HG02973 (cell line): ENCODE measurements around the gene NT5C3B.
"Not testable (repeated sequence)": the region's sequence is repeated elsewhere in the genome, so short reads cannot be mapped to it uniquely, and the experiment has no call there.

ENCODE experiments used
- ATAC-seq: cut with Tn5 transposase; IDR thresholded peaks from one replicate; pipeline ENCODE4 v1.9.1; 2021; ENCODE audit warnings: moderate library complexity; ENCODE audit not compliant: unreplicated experiment

The NT5C3B gene

GRCh38 chr17:41835800-41836549, at the start of gene NT5C3B:
Gene NT5C3B (minus strand): TSS chr17:41836232. CDS start chr17:41836193, 39 bp downstream.
- ATAC-seq, result no peak

DNA sequence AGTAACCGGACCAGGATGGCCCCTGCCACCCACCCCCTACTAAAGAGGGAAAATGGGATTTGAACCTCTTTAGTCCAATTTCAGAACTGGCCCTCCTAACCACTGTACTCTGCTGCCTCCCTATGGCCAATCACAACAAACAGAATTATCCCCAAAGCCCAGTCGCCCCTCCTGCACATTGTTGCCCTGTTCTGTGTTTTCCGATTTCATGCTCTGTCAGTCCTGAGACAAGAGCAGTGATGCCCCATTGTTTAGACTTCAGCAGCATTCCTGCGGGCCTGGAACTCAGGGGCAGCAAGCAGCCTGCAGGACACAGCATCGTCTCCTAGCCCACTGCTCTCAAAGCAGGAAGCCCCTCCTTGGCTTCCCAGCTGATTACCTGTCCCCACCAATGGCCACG, 49.7 kb upstream of the NT5C3B start:
- no peak for ATAC-seq

- no peak for ATAC-seq
Measured at GRCh38 chr17:41882756-41883155, 46.7 kb upstream of the NT5C3B start.

- no peak for ATAC-seq
Measured at GRCh38 chr17:41880130-41880529, 44.1 kb upstream of the NT5C3B start.

DNA sequence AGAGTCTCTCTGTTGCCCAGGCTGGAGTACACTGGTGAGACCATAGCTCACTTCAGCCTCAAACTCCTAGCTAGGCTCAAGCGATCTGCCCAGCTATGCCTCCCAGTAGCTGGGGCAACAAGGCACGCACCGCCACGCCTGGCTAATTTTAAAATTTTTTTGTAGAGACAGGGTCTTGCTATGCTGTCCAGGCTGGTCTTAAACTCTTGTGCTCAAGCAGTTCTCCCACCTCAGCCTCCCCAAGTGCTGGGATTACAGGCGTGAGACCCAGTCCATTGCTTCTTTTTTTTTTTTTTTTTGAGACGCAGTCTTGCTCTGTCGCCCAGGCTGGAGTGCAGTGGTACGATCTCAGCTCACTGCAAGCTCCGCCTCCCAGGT, 38.2 kb upstream of the NT5C3B start:
- not testable (repeated sequence) for ATAC-seq

- no peak for ATAC-seq
Measured at GRCh38 chr17:41873559-41874292, 37.7 kb upstream of the NT5C3B start.

DNA sequence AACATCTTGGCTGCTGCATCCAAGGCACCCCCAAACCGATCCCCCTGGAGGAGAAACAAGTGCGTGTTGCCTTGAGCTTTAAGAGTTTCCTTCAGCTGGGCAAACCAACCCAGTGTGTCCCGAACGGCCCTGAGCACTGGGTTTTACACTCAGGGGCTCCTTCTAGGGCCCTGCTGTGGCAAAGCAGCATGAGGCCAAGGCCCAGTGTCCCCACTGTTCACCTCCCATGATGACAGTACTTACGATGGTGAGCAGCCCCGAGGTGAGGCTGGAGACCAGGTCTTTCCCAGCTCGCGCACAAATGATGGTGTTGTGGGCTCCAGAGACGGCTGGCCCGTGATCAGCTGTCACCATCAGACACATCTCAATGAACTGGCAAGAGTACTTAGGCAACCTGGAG, 35.8 kb upstream of the NT5C3B start:
- no peak for ATAC-seq

GRCh38 chr17:41870627-41871026, 34.6 kb upstream of the NT5C3B start:
- no peak for ATAC-seq

DNA sequence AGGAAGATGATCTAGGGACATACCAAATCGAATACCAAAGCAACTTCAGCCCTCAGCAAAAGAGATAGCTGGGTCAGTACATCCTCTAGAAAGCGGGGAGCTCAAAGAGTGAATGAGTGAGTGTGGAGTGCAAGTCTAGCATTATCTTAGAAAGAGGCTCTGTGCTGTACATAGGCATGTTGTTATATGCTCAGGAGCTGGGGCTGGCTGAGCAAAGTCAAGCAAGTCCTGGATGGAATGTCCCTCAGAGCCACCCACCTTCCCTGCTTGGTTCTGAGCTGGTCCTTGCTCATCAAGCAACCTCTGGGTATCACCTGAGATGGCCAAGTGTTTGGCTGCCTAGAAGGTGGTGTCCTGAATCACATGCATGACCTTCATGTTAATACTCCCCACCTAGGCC, 34.1 kb upstream of the NT5C3B start:
- no peak for ATAC-seq

DNA sequence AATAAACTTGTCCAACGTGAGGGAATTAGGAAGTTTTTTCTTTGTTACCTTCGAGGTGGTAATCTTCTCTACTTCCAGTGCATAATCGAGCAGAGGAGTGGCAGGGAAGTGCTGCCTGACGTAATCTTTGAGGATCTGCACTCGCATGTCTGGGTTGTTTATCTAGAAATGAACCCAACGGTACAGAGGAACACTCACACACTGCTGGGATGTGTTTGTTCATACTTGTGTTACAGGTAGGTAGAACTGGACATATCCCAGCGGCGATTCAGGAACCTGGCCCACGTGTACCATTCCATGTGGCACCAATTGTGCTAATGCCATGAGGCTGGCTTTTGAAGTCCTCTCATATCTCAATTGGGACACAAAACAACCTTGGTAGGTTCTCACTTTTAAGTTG, 33.4 kb upstream of the NT5C3B start:
- ATAC-seq, result no peak

DNA sequence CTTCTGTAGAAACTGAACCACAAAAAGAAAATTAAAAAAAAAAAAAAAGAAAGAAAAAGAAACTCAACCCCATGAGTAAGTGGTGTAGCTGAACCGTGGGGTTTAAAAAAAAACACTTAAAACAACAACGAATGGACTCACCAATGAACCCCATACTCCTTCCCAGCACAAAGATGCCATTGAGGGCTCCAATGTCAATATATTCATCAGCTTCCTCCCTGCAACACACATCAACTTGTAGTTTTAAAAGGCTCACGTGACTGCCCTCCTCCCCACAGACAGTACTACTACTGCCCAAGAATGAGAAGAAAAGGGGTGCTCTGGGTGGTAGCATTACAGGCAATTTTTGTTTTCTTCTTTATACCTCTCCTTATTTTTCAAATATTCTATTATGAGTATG, 32.5 kb upstream of the NT5C3B start:
- ATAC-seq, result no peak

- no peak for ATAC-seq
Measured at GRCh38 chr17:41865596-41865893, 29.5 kb upstream of the NT5C3B start.

DNA sequence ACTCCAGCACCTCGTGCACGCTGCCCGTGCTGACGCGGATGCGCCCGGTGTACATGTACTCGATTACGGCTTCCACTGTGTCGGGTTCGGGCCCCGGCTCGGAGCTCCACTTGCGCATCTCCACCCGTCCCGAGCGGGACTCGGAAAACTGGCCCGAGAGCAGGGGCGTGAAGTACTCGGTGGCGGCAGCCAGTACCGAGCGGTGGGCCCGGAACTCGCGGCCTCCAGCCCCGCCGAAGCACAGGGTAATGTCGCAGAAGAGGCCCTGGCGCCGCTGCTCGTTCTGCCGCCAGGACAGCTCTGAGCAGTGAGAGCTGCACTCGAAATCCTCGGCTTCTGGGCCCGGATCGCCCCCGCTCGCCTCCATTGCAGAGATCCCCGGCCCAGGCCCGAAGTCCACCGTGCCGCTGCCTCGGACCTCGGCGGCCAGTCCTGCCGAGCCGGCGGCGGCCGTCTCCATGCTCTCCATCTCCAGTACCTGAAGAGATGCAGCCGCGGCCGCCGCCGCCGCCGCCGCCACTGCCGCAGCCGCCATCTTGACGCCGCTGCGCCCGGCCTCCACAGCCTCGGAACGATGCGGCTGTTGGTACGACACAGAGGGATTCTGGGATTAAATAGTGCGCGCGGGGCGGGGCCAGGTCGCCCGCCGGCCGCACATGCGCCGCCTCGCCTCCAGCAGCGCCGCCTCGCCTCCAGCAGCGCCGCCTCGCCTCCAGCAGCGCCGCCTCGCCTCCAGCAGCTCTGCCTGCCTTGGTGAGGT, 29.0 kb upstream of the NT5C3B start, which contains the start of gene KLHL11:
KLHL11 (minus strand) TSS at position 588 of the 760 bp plus-strand sequence; CDS start at position 535, 53 bp downstream.
- ATAC-seq, result peak; percentile 77

DNA sequence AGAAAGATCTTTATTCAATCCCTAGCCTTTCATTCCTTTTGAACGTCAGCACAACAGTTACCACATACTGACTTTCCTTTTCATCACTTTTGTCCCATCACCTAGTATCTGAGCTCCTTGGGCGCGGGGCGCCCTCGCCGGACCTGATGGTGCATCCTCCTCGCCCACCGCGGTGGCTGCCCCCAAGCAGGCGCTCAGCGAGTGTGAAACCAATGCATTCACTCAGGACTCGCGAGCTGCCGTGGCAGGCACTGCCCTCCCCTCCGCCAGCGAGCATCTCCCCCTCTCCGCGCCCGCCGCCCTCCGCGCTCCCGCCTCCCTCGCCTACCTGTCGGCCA, 28.4 kb upstream of the NT5C3B start:
- peak; percentile 20 for ATAC-seq

- ATAC-seq, result no peak
Measured at GRCh38 chr17:41863074-41863848, 27.2 kb upstream of the NT5C3B start.

- ATAC-seq, result no peak
Measured at GRCh38 chr17:41860254-41860931, 24.4 kb upstream of the NT5C3B start.

GRCh38 chr17:41851382-41851781, 15.3 kb upstream of the NT5C3B start:
- not testable (repeated sequence) for ATAC-seq

DNA sequence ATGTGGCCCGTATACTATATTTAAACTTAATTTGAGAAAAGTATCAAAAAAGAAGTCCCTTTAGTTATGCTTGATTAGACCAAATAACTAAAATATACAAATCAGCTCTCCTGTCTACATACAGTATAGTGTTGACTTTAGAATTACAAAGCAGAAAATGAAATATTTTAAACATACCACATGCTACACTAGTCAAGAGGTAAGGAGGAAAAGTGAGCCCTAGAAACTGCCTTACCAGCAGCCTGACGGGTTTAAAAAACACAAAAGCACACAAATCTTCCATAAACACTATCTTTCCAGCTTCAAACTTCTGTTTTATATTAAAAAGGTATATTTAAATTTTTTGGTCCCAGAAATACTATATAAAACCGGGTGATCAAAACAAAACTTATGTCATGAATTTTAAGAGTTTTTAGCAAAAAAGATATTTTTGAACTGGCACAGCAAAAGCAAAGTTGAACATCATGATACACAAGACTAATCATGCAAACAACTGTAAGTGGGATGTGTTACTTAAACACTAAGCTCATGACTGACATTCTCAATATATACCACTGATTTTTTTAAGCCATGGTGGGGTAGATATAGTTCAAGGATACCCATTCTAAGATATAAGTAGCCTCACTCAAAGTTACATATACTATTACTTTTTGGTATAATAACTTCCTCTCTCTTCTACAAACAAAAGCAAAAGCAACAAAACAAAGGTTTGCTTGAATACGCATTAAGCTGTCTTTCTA, 13.4 kb upstream of the NT5C3B start:
- ATAC-seq, result no peak

DNA sequence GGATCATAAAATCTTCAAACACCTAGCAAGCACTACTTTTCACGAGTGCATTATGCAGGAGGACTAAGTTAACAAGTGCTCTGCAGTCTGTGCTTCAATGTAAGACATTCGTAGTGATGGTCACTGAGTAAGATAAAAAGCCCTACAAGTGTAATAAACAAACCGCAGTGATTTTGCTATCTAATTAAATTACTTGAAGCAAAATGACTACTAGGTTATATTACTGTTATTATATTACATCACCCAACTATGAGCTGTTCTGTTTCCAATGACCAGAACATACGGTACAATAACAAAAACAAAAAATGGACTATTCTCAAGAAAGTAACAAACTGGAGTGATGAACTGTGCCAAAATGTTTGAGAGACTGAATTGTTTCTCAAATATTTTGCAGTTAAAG, 12.8 kb upstream of the NT5C3B start:
- ATAC-seq, result no peak

DNA sequence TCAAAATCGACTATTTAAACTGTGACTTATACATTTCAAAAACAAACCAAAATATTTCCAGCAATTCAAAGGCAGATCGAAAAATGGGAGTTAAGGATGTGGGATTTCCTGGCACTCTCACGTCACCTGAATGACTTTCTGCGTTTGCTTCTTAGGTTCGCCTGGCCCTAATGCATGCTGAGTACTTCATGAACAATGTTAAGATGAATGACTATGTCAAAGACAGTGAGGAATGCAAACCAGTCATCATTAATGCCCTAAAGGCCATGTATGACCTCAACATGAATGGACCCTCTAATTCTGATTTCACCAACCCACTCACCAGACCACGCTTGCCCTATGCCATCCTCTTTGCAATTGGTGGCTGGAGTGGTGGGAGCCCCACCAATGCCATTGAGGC, 8.9 kb upstream of the NT5C3B start:
- no peak for ATAC-seq
